Progenitor cell of endocrine pancreas (in vitro differentiated cells): ENCODE data around the gene ZNF593. TPM values are rescaled to one million over a fixed set of nuclear protein-coding genes. Genes with fewer than 3 reads are reported as not detected.

Experiments used
- DNase-seq: peaks from one replicate; pipeline ENCODE4 v3.0.0; 2021; ENCODE audit warnings: low spot score; ENCODE audit not compliant: unreplicated experiment
- H3K27ac Mint-ChIP-seq: 2 replicates; pipeline ENCODE4 v1.8.0; 2021; ENCODE audit warnings: mild to moderate bottlenecking, moderate library complexity, mixed read lengths
- H3K27me3 Mint-ChIP-seq: 2 replicates; pipeline ENCODE4 v1.8.0; 2021; ENCODE audit warnings: mixed read lengths
- H3K36me3 Mint-ChIP-seq: 2 replicates; pipeline ENCODE4 v1.8.0; 2022; ENCODE audit warnings: mixed read lengths; ENCODE audit not compliant: insufficient read depth
- H3K4me1 Mint-ChIP-seq: 2 replicates; pipeline ENCODE4 v1.8.0; 2021; ENCODE audit warnings: low read depth, mixed read lengths
- H3K4me3 Mint-ChIP-seq: 2 replicates; pipeline ENCODE4 v1.8.0; 2021; ENCODE audit warnings: low read depth, mild to moderate bottlenecking, moderate library complexity, mixed read lengths
- H3K9me3 Mint-ChIP-seq: 2 replicates; pipeline ENCODE4 v1.8.0; 2021; ENCODE audit warnings: low read depth, mixed read lengths
- CTCF ChIP-seq: fragments of 200-600 bp; sonication (generic); IDR thresholded peaks from one replicate; pipeline ENCODE4 v1.5.0; 2021; ENCODE audit warnings: antibody characterized with exemption, mild to moderate bottlenecking; ENCODE audit not compliant: unreplicated experiment
- total RNA-seq: library from RNA; stranded (reverse); gene quantifications from 2 replicates; pipeline ENCODE4 v1.2.1, GENCODE V29; 2021

Gene ZNF593
- total RNA-seq, 1 donor from 2014 or later, result 32.1 TPM

GRCh38 chr1:26181586-26182382 is 12.1 kb downstream of the ZNF593 start:
- TF ChIP-seq CTCF, result no peak
- H3K27me3 Mint-ChIP-seq, result no peaks in the 10 kb centered on the region
- no peak overlapping the region for H3K4me3 Mint-ChIP-seq
- peaks cover 8% of the 10 kb centered on the region for H3K4me1 Mint-ChIP-seq
- H3K36me3 Mint-ChIP-seq, result peaks cover 6% of the 10 kb centered on the region
- no peak overlapping the region for H3K27ac Mint-ChIP-seq
- DNase-seq, result no peak
- H3K9me3 Mint-ChIP-seq, result no peaks in the 10 kb centered on the region

GRCh38 chr1:26182383-26182696 is 12.6 kb downstream of the ZNF593 start:
- Mint-ChIP-seq H3K9me3 (no peaks in the 10 kb centered on the region), H3K36me3 (peaks cover 9% of the 10 kb centered on the region), H3K27me3 (no peaks in the 10 kb centered on the region), H3K27ac (no peak overlapping the region), H3K4me3 (no peak overlapping the region), H3K4me1 (peaks cover 6% of the 10 kb centered on the region)
- no peak for DNase-seq
- no peak for TF ChIP-seq CTCF

GRCh38 chr1:26184086-26184485 is 14.4 kb downstream of the ZNF593 start:
- no peak overlapping the region for H3K27ac Mint-ChIP-seq
- no peaks in the 10 kb centered on the region for H3K9me3 Mint-ChIP-seq
- no peaks in the 10 kb centered on the region for H3K4me1 Mint-ChIP-seq

DNA sequence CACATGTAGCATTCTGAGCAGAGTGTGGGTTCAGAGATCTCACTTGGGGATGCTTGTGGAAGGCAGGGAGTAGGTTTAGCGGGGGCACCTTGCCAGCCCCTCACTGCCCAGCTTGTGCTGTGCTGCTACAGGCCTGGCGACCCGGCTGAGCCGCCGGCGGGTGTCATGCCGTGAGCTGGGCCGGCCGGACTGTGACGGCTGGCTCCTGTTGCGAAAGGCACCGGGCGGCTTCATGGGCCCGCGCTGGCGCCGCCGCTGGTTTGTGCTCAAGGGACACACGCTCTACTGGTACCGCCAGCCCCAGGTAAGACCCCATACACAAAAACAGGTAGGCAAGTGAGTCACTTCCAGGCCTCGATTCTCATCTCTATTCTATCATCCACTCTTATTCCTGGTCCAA is 15.2 kb downstream of the ZNF593 start:
- H3K4me1 Mint-ChIP-seq, result no peaks in the 10 kb centered on the region
- no peaks in the 10 kb centered on the region for H3K9me3 Mint-ChIP-seq
- no peak overlapping the region for H3K27ac Mint-ChIP-seq
- H3K36me3 Mint-ChIP-seq, result peaks cover 13% of the 10 kb centered on the region
- H3K4me3 Mint-ChIP-seq, result no peak overlapping the region
- TF ChIP-seq CTCF, result no peak
- no peaks in the 10 kb centered on the region for H3K27me3 Mint-ChIP-seq
- DNase-seq, result no peak

More at GRCh38 chr1:26184086-26184485, 14.4 kb downstream of the ZNF593 start:
- DNase-seq, result no peak
- no peak for TF ChIP-seq CTCF
- Mint-ChIP-seq H3K4me3 (no peak overlapping the region), H3K36me3 (peaks cover 9% of the 10 kb centered on the region), H3K27me3 (no peaks in the 10 kb centered on the region)

DNA sequence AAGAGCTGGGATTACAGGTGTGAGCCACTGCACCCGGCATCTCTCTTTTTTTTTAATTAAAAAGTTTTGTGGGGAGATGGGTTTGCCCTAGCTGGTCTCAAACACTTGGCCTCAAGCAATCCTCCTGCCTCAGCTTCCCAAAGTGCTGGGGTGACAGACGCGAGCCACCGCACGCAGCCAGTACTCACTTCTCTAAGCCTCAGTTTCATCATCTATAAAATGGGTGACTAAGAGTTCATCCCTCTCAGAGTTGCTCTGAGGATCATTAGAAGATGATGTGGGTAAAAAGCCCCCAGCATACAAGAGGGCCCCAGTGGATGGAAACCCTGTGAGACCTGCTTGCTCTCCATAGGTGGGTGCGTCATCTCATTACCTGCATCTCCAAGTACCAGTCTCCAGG is 18.2 kb downstream of the ZNF593 start:
- no peak overlapping the region for H3K4me3 Mint-ChIP-seq
- H3K4me1 Mint-ChIP-seq, result no peaks in the 10 kb centered on the region
- no peaks in the 10 kb centered on the region for H3K9me3 Mint-ChIP-seq
- no peaks in the 10 kb centered on the region for H3K27me3 Mint-ChIP-seq
- TF ChIP-seq CTCF, result no peak
- no peak for DNase-seq
- no peak overlapping the region for H3K27ac Mint-ChIP-seq
- H3K36me3 Mint-ChIP-seq, result peaks cover 12% of the 10 kb centered on the region
